Uterus (tissue), 4 donors: ENCODE measurements around the gene SVIP. TPM values are rescaled to one million over a fixed set of nuclear protein-coding genes. Genes with fewer than 3 reads are reported as not detected.

ENCODE experiments used
- DNase-seq, 2 donors: peaks; one replicate each; pipeline ENCODE4 v3.0.0-alpha.2; 2019 to 2020
- H3K27ac ChIP-seq, 2 donors: fragments of 200-600 bp; sonication (generic); 1 replicate in 1 of 2; 2 replicates in 1 of 2; pipeline ENCODE4 v1.5.1; 2016 to 2018
- H3K27me3 ChIP-seq, 2 donors: fragments of 200-600 bp; sonication (generic); one replicate each; pipeline ENCODE4 v1.5.1; 2018 to 2019; ENCODE audit warnings: control low read depth in 1 of 2
- H3K36me3 ChIP-seq, 2 donors: fragments of 200-600 bp; sonication (generic); one replicate each; pipeline ENCODE4 v1.5.1; 2019; ENCODE audit warnings: control low read depth in 1 of 2
- H3K4me1 ChIP-seq, 2 donors: fragments of 200-600 bp; sonication (generic); one replicate each; pipeline ENCODE4 v1.5.1; 2018 to 2019; ENCODE audit warnings: control low read depth in 1 of 2
- H3K4me3 ChIP-seq, 2 donors: fragments of 200-600 bp; sonication (generic); 1 replicate in 1 of 2; 2 replicates in 1 of 2; pipeline ENCODE4 v1.5.1; 2018 to 2019; ENCODE audit warnings: mild to moderate bottlenecking in 1 of 2
- H3K9me3 ChIP-seq, 2 donors: fragments of 200-600 bp; sonication (generic); one replicate each; pipeline ENCODE4 v1.5.1; 2019; ENCODE audit warnings: control low read depth in 1 of 2
- CTCF ChIP-seq, 4 experiments: fragments of 200-600 bp in 2 of 4; fragments of 450-650 bp in 2 of 4; sonication (generic) in 2 of 4; IDR thresholded peaks; one replicate each; pipeline ENCODE4 v1.5.1; 2016 to 2019; ENCODE audit warnings: antibody characterized with exemption in 4 of 4, mild to moderate bottlenecking in 2 of 4, moderate library complexity in 1 of 4
- POLR2A ChIP-seq, 2 donors: fragments of 450-650 bp; IDR thresholded peaks; one replicate each; pipeline ENCODE4 v1.6.1; 2016; ENCODE audit warnings: antibody characterized with exemption in 2 of 2, mild to moderate bottlenecking in 1 of 2, moderate library complexity in 1 of 2
- intact Hi-C: fragments of 100-400 bp; cut with DNase I; formaldehyde crosslinking; loops from one replicate; pipeline ENCODE4 v1.15.1; 2023; ENCODE audit warnings: low total_unique reads
- total RNA-seq, 4 donors: library from RNA; depleted of rRNA in 3 of 4; stranded (reverse); fragments of >200 nt in 3 of 4; gene quantifications; one replicate each; pipeline versions ENCODE4 v1.1.0 to v1.2.4, GENCODE V29; 2014 to 2023
- donor health status: DM: yes; HTN: yes; CAD: no.

Gene SVIP
- total RNA-seq, 4 donors from 2014 or later: 2.0 to 20.7 (median 11.9) TPM

- DNase-seq: no peak
- Histone ChIP-seq H3K4me3 (no peak overlapping the region), H3K27ac (no peak overlapping the region), H3K36me3 (no peaks in the 10 kb centered on the region), H3K9me3 (no peaks in the 10 kb centered on the region), H3K4me1 (no peaks in the 10 kb centered on the region), H3K27me3 (no peaks in the 10 kb centered on the region)
- TF ChIP-seq CTCF (IDR thresholded peaks at IDR 0.05) (no peak), POLR2A (IDR thresholded peaks at IDR 0.05) (no peak)
- intact Hi-C loops: no loop called here
Observed at GRCh38 chr11:22797047-22797446, 32.6 kb downstream of the SVIP start.

- DNase-seq: no peak
- Histone ChIP-seq H3K9me3 (no peaks in the 10 kb centered on the region), H3K4me3 (no peak overlapping the region), H3K27me3 (no peaks in the 10 kb centered on the region), H3K27ac (no peak overlapping the region), H3K4me1 (no peaks in the 10 kb centered on the region), H3K36me3 (no peaks in the 10 kb centered on the region)
- intact Hi-C loops: no loop called here
- no peak for TF ChIP-seq CTCF (IDR thresholded peaks at IDR 0.05)
- no peak for TF ChIP-seq POLR2A (IDR thresholded peaks at IDR 0.05)
Observed at GRCh38 chr11:22795914-22796313, 33.7 kb downstream of the SVIP start.

GRCh38 chr11:22792497-22792896 is 37.1 kb downstream of the SVIP start:
- Histone ChIP-seq H3K9me3 (no peaks in the 10 kb centered on the region), H3K4me1 (no peaks in the 10 kb centered on the region), H3K36me3 (no peaks in the 10 kb centered on the region), H3K27ac (no peak overlapping the region), H3K4me3 (no peak overlapping the region), H3K27me3 (no peaks in the 10 kb centered on the region)
- DNase-seq: no peak
- no peak for TF ChIP-seq POLR2A (IDR thresholded peaks at IDR 0.05)
- TF ChIP-seq CTCF (IDR thresholded peaks at IDR 0.05): no peak
- intact Hi-C loops: no loop called here

GRCh38 chr11:22787551-22788162 is 41.9 kb downstream of the SVIP start:
- no peak for DNase-seq
- intact Hi-C loops: no loop called here
- H3K9me3 ChIP-seq: no peaks in the 10 kb centered on the region
- TF ChIP-seq POLR2A (IDR thresholded peaks at IDR 0.05): no peak
- TF ChIP-seq CTCF (IDR thresholded peaks at IDR 0.05): peak; percentile 37 to 58 (median 50)
- no peaks in the 10 kb centered on the region for H3K4me1 ChIP-seq
- H3K27ac ChIP-seq: no peak overlapping the region
- H3K36me3 ChIP-seq: no peaks in the 10 kb centered on the region
- no peaks in the 10 kb centered on the region for H3K27me3 ChIP-seq
- no peak overlapping the region for H3K4me3 ChIP-seq

- H3K9me3 ChIP-seq: no peaks in the 10 kb centered on the region
- H3K27ac ChIP-seq: no peak overlapping the region
- DNase-seq: no peak
- intact Hi-C loops: no loop called here
- no peaks in the 10 kb centered on the region for H3K36me3 ChIP-seq
- no peaks in the 10 kb centered on the region for H3K27me3 ChIP-seq
- no peak overlapping the region for H3K4me3 ChIP-seq
- H3K4me1 ChIP-seq: no peaks in the 10 kb centered on the region
- TF ChIP-seq POLR2A (IDR thresholded peaks at IDR 0.05) (no peak), CTCF (IDR thresholded peaks at IDR 0.05) (no peak)
Observed at GRCh38 chr11:22787055-22787454, 42.5 kb downstream of the SVIP start.
